Left lobe of liver (tissue), 2 donors: ENCODE data around the gene STPG2. TPM values are rescaled to one million over a fixed set of nuclear protein-coding genes. Genes with fewer than 3 reads are reported as not detected.

Experiments
- ATAC-seq: fragments of 200-7000 bp; cut with Tn5 transposase; one replicate; pipeline ENCODE4 v1.9.1; 2020; ENCODE audit warnings: mild to moderate bottlenecking, moderate library complexity
- DNase-seq: peaks from one replicate; pipeline ENCODE4 v3.0.0-alpha.2; 2020; ENCODE audit warnings: low spot score
- total RNA-seq: library from RNA; stranded (reverse); gene quantifications from one replicate; pipeline ENCODE4 v1.2.1, GENCODE V29; 2021
- donor health status: DM: no; HTN: no; CAD: no; lungs with moderate emphysema.
- donor health status: DM: no; HTN: yes; CAD: no.

Gene STPG2
- 0.38 TPM for total RNA-seq

GRCh38 chr4:98143001-98143899, at the start of gene STPG2:
Gene STPG2, minus strand, starts transcription at chr4:98143476.
- DNase-seq: peak; percentile 96
- peak; percentile 100 for ATAC-seq

GRCh38 chr4:98185279-98185678, 42.0 kb upstream of the STPG2 start:
- ATAC-seq (no peak), DNase-seq (no peak)

- no peak for ATAC-seq
- no peak for DNase-seq
These were observed 38.5 kb upstream of the STPG2 start for GRCh38 chr4:98181809-98182208.

- ATAC-seq: no peak
- no peak for DNase-seq
These were observed 36.7 kb upstream of the STPG2 start for GRCh38 chr4:98179951-98180350.

GRCh38 chr4:98176531-98176930, 33.3 kb upstream of the STPG2 start:
- ATAC-seq (no peak), DNase-seq (no peak)

GRCh38 chr4:98170035-98170434, 26.8 kb upstream of the STPG2 start:
- no peak for ATAC-seq
- no peak for DNase-seq

GRCh38 chr4:98166731-98167041, 23.4 kb upstream of the STPG2 start:
- DNase-seq: no peak
- ATAC-seq: no peak

GRCh38 chr4:98166025-98166730, 22.9 kb upstream of the STPG2 start:
- peak; percentile 92 for DNase-seq
- ATAC-seq: peak; percentile 100

- DNase-seq (no peak), ATAC-seq (no peak)
These were observed 19.4 kb upstream of the STPG2 start for GRCh38 chr4:98162696-98163095.

GRCh38 chr4:98151145-98151924, 8.1 kb upstream of the STPG2 start:
- ATAC-seq: peak; percentile 76
- DNase-seq: no peak

GRCh38 chr4:98150092-98150761, 7.0 kb upstream of the STPG2 start:
- ATAC-seq (no peak), DNase-seq (no peak)

- DNase-seq (no peak), ATAC-seq (no peak)
These were observed 5.6 kb upstream of the STPG2 start for GRCh38 chr4:98148856-98149255.

- DNase-seq (no peak), ATAC-seq (no peak)
These were observed 17.1 kb downstream of the STPG2 start for GRCh38 chr4:98126141-98126540.

GRCh38 chr4:98125585-98125984, 17.7 kb downstream of the STPG2 start:
- DNase-seq (no peak), ATAC-seq (no peak)

- ATAC-seq: no peak
- no peak for DNase-seq
These were observed 25.9 kb downstream of the STPG2 start for GRCh38 chr4:98117363-98117762.

- DNase-seq: no peak
- ATAC-seq: peak; percentile 42
These were observed 30.3 kb downstream of the STPG2 start for GRCh38 chr4:98113012-98113411.

- no peak for ATAC-seq
These were observed 32.3 kb downstream of the STPG2 start for GRCh38 chr4:98110929-98111328.

GRCh38 chr4:98110214-98110613, 33.1 kb downstream of the STPG2 start:
- ATAC-seq (no peak), DNase-seq (no peak)

More at GRCh38 chr4:98110929-98111328, 32.3 kb downstream of the STPG2 start:
- DNase-seq: no peak

- DNase-seq (no peak), ATAC-seq (no peak)
These were observed 40.6 kb downstream of the STPG2 start for GRCh38 chr4:98102660-98103059.

- no peak for DNase-seq
- ATAC-seq: no peak
These were observed 41.3 kb downstream of the STPG2 start for GRCh38 chr4:98101988-98102387.

- DNase-seq (no peak), ATAC-seq (no peak)
These were observed 44.5 kb downstream of the STPG2 start for GRCh38 chr4:98098764-98099163.
